Measurements from ENCODE around the gene IL24.

- TF ChIP-seq CTCF (conservative IDR thresholded peaks at IDR 0.05) = no peak
- no peak for TF ChIP-seq ZFX (IDR thresholded peaks at IDR 0.05)
Measured at GRCh38 chr1:206937425-206937824, 40.2 kb downstream of the IL24 start.
